Stimulated activated CD8-positive, alpha-beta memory T cell treated with anti-CD3 and anti-CD28 coated beads, Interleukin-4, amount 100 ng/mL, for 4 hours (primary cell): ENCODE data around the gene AFTPH.
"Not testable (repeated sequence)": the region's sequence is repeated elsewhere in the genome, so short reads cannot be mapped to it uniquely, and the experiment has no call there.

Source experiments
- DNase-seq, 2 donors: peaks; one replicate each; pipeline ENCODE4 v3.0.0-alpha.2; 2020; ENCODE audit warnings: low read depth in 2 of 2, low spot score in 1 of 2

AFTPH gene

DNA sequence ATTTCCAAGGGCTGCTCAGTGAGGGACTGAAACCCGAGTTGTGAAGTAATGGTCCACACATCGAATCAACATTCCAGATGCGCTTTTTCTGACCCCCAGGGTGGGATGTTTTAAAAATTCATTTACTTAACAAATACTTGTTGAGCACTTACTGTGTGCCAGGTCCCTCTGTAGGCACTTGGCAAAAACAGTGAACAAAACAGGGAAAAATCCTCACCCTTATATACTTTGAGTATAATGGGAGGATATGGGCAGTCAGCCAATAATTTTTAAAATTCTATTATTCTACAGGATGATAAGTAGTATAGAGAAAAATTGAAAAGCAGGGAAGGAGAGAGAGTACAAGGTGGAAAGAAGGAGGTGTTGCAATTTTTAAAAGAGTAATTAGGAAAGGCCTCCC lies 31.3 kb upstream of the AFTPH start:
- DNase-seq, result no peak

DNA sequence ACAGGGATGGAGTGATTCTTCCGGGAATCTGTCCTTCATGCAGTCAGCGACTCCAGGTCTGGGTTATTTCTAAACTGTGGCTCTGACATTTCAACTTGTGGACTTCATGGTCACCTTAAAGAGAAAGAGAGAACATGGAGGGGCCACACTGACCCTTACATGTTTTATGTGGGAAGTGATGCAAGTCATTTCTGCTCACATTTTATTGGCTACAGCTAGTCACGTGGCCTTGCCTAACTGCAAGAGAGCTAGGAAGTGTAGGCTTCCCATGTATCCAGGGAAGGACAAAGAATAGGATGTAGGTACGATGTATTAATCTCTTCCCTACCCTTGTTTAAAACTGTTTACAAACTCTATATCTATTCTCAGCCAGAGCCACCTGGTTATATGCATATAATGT lies 30.3 kb upstream of the AFTPH start:
- no peak for DNase-seq

DNA sequence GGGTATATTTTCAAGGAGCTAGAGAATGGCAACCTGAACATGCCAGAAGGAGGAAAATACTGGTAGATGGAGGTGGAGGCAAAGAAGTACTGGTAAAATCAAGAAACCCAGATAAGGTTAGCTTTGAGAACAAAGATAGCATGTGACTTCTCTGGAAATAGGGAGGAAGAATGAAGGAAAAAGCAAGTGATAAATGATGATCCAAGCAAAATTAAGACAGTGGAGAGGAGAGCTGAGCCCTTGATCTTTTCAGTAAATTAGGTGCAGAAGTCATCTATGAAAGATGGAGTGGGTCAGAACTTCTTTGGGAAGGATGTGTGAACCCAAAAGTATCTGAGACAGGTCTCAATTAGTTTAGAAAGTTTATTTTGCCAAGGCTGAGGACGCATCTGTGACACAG lies 25.7 kb upstream of the AFTPH start:
- no peak for DNase-seq

DNA sequence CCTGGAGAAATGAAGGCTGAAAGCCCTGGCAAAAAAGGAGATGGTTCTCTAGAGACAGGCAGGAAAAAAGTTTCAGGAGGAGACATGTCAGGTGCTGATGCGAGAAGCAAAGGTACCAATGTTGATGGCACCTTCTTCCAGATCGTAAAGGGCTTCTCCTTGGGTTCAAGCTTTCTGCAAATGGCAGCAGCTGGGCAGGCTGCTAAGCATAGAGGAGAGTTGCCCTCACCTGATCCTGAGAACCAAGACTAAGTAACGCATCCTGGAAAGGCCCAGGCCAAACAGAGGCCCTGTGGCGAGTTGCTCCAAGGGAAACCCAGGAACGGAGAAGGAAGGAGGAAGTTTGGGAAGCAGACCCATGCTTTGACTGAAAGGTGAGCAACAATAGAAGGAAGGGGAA lies 23.6 kb upstream of the AFTPH start:
- no peak for DNase-seq

DNA sequence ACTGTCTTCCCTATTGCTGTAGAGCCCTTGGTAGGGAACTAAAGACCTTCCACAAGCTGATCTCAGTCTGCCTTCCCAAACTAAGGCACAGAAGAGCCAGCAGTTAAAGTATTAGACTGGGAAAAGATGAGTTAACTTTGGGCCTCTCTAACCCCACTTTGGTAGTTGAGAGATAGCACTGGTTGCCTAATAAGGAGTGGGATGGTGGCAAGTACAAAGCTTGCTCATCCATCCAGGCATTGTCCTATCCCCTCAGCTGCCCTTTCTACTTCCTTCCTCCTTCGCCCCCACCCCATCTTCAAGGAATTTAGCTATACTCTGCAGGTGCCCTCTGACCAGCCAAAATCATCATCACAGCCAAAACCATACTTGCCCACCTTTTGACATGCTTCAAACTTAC lies 22.2 kb upstream of the AFTPH start:
- no peak for DNase-seq

DNA sequence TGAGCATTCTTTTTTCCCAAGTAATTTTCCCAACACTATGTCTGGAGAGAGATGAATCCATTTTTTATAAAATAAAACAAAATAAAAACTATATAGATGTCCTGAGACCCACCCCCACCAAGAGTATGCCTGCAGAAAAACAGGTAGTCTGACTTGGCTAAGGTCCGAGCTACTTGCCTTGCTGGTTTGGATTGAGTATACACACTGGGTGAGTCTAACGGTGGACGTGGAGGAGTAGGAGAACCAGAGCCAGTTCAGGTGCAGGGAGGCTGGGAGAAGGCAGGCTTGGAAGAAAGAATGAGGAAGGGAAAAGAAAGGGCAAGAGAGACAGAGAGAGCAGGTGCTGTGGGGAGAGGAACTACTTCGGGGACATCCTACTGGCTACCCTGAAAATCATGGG lies 21.3 kb upstream of the AFTPH start:
- DNase-seq, result no peak

DNA sequence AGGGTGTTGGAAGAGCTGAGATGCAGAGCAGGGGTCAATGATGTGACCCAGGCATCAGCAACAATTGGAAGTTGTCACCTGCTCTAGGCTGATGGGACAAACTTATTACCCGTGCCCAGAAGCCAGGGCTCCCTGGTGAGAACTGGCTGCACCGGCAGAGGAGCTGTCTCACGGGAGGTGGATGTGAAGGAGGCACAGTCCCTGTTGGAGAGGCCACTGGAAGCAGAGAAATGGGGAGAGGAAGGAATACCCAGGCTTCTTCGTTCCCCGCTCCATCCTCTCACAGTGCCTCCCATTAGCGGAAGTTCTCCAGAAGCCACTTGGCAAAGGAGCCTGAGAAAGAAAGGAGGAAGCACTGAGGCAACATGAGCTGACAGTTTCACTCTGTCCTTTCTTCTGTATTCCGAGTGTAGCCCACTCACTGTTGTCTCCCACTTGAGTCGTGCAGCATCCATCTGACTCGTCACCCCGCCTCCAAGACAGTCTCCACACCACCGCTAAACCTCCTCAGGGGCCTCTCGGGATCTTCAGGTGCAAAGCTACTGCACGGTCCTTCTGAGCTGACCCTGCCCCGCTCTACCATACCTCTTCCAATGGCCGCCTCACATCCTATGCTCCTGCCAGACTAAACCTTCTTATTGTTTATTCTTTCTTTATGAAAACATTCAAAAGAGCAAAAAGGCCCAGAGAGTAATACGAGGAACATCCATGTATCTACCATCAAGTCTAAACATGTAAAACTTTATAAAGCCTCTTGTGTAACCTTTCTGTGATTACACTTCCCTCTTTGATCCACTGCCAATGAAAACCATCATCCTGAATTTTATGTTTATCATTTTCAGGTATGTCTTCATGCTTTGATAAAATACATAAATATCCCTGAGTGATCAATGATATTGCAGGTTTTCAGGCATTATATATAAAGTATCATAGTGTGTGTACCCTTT lies 19.1 kb upstream of the AFTPH start:
- DNase-seq, result no peak

DNA sequence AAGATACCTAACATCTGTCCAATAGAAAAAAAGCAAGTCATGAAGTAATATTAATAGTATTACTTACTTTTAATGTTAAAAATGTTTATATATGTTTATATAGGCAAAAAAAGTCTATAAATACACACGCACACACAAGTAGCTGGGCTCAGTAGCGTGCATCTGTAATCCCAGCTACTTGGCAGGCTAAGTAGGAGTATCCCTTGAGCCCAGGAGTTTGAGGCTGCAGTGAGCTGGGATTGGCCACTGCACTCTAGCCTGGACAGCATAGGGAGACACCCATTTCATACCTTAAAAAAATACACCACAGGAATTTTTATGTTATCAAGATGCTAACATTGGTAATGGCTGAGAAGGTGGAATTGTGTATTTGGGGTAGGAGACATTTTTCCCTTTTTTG lies 17.4 kb upstream of the AFTPH start:
- no peak for DNase-seq

DNA sequence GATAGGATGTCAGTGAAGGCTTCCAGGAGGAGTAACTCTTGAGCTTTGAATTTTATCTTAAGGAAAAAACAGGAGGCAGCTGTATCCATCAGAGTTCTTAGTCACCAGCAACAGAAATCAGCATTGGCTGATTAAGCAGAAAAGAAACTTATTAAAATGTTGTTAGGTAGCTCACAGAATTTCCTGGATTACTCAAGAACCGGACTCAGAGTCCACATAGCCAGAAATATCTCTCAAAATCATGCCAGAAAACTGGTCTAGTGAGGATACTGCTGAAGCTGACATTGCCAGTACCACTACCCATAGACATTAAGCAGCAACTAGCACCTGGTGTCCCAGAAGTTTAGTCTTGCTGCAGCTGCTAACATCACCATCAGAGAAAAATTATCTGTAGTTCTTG lies 10.1 kb upstream of the AFTPH start:
- no peak for DNase-seq

DNA sequence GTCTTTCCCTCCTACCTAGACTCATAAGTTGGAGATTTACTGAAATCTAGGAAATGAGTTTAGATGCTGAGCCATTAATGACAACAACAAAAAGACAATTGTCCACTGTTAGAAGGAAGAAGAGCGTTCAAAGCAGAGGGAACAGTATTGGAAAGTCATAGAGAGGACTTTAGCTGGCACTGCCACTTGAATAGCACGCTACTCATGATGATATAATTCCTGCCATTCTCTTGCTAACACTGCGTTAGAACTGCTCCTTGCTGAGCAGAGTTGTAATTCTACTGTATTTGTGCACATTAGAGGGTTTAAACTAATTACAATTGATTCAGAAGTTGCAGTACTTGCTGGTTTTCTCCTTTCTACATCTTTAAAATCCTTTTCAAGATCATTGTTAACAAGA lies 9.0 kb upstream of the AFTPH start:
- DNase-seq, result no peak

DNA sequence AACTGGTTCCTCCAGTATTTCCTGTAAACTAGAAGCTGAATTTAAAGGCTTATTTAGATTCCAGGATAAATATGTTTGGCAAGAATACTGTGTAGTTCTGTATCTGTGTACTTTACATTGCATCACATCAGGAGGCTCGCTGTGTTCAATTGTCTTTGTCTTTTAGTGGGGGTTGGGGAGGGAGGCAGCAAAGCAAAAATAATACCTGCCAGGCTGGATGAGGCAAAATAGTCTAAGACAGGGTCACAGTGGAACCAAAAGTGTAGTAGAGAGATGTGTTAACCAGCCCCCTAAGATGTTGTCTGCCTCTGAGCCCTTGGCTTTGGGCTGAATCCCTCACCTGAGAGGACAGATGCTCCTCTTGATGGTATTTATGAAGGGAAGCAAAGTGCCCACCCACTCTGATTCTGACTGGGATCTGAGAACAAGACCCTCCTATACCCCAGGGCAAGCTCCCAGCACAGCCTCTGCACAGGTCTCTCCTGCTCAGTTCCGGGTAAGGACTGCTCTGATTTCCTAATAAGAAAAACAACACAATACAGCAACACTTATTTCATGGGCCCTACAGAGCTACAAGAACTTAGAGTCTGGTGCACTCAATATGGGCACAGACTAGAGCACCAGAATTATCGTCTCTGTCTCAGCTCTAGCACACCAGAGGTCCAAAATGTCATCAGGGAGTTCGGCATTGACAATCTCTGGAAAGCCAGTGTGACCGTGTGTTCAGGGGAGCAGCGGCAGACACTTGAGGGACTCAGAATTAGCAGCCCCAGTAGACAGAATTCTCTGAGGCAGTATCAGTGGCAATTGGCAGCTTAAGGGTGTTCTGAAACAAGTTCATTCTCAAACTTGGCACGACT lies 7.2 kb upstream of the AFTPH start:
- no peak for DNase-seq

DNA sequence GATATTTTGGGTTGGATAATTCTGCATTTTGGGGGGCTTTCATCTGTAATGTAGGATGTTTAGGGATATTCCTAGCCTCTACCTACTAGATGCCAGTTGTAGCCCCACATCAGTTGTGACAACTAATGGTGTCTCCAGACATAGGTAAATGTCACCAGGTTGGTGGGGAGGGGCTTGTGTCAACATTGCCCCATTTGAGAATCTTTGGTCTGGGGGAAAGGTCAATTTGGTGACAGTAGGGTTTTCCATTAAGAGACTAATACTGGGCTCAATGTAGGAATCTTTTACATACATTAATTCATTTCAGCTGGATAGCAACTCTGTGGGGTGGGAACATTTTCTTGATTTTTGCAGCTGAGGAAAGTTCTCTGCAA lies 6.6 kb upstream of the AFTPH start:
- DNase-seq, result no peak

DNA sequence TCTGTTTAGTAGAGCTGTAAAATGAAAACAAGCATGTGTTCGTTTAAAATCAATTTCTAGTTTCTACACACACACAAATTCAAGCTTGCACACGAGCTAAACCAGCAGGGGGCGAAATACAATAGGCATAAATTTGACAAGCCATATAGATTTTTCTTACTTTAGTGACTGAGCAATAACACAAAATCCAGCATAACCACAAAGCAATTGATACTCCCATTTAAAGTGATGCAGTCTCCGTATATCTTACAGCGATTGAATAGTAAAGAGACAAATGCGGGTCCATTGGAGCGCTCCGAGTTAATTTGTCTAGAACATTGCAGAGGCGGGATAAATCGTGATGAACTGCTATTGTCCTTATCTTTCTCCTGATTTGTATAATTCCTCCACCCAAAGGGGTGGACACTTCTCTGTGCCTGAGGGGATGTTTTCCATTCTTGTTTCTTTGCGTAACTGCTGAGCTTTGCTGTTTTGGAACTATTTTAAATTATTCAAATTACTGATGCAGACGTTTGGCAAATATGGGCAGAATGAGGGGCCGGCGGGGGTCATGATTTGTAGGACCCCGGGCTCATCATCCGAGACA lies 1.2 kb upstream of the AFTPH start:
- DNase-seq, result peak; percentile 26 to 54

DNA sequence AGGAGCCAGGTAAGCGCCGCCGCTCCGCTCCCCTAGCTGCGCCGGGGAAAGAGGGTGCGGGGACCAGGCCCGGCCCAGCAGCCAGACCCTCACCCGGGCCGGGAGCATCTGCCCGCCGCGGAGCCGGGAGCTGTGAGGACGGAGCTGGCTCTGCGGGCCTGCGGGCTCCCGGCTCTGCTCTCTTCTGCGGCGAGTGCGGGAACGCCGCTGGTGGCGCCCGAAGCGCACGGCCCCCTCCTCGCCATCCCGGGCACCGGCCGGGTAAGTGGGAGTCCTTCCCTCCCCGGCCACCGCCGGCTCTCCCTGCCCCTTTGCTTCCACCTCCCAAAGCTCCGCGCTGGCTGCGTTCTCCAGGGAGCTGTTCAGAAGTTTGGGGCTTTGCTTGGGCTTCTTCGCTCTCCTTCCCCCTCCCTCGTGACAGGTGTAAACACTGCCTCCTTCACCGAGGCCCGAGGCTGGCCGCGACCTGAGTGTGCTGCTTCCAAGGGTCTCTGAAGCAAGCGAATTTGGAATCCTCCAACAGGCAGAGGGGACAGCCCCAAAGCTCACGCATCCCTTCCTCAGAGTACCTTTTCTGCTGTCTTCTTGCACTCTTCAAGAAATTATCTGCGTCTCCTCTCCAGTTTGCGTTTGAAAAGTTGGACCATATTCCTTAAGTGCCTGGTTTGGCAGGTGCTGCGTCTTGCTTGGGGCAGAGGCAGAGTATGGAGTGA lies 632 bp downstream of the AFTPH start:
- peak; percentile 4 to 14 for DNase-seq

DNA sequence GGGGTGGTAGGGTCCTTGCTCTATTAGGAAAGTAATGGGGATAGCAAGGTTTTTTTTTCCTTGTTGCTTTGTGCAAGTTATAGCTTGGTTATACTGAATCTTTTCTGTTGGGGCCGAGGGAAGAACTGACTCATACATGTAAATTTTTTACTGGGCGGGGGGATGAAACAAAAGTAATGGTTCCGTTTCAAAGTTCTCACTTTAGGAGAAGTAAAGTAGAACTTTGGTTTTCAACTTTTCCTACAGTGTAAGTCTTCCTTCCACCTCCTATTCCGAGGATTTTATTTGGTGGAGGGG lies 1.1 kb downstream of the AFTPH start:
- peak in 1 of 2 donors; percentile 12 for DNase-seq

DNA sequence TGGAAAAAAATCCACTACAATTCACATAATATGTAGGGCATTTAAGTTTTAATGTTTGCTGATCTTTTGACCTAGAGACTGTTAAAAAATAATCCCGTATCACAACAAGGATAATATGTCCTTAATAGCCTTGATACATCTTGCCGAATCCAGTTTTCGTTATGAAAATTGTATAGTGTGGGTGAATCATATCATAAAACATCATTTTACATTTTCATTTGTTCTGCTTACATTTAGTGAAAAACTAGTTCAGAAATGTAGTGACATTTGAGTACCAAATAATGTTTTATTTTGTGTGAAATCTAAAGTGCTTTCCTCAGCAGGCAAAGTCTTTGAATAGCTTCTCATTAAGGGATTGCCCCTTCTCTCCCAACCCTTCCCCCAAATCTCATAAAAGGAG lies 1.9 kb downstream of the AFTPH start:
- no peak for DNase-seq

DNA sequence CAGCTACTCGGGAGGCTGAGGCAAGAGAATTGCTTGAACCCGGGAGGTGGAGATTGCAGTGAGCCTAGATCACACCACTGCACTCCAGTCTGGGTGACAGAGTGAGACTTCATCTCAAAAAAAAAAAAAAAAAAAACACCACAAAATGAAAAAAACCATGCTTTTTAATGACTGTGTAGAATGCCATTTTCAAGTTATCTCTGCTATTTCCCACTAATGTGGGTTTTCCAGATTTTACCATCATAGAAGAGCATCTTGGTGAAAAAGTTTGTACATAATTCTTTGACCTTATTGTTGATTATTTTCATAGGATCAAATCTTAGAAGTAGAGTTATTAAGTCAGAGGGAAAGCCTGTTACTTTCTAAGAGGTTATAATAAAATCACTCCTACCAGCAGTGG lies 6.8 kb downstream of the AFTPH start:
- DNase-seq, result not testable (repeated sequence)

DNA sequence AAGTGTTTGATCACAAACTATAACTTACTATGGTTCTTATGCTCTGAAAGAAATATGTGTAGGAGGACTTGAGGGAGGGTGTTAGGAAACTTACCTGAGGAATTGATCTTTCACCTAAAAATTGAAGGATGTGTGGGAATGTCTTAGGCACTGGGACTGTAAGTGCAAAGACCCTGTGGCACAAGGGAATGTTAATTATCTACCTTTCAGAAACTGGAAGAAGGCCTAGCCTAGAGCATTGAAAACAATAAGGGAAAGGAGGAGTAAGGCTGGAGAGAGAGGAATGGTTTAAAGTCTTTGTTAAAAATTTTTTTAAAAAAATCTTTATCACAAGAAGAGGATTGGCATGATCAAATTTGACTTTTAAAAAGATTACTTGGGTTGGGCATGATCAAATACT lies 7.9 kb downstream of the AFTPH start:
- no peak for DNase-seq

DNA sequence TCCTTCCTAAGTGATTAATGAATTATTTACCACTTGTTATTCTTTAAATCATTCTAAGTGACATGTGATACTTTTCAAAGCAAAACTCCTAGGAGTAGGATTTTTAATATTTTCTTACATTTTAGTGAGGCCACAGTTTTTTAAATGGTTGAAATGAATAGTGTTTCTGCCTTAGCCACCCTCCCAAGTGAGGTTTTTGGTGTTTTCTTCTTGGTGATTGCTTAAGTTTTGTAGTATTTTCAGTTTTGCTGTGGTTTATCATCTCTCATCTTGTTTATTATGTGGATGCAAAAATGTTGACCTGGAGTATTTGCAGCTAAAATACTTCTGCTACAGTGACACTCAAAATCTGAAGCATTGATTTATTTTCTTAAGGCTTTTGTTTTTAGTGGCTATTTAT lies 9.8 kb downstream of the AFTPH start:
- no peak for DNase-seq

DNA sequence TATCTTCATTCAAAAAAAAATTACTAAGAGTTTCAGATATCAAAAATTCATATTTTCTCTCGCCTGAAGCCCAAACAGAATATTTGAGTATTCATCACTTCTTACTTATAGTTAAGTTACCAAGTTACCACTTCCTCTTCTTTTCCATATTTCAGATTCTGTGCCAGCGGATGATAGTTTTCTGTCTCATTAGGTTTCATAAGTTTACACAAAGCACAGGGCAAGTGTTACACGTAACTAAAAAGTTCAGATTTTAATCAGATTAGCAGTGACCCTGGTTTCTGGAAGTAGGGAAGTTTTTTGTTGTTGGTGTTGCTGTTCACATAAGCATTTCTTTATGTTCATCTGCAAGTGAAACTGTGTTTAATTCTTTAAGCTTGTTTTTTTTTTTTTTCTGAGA lies 10.2 kb downstream of the AFTPH start:
- DNase-seq, result no peak

DNA sequence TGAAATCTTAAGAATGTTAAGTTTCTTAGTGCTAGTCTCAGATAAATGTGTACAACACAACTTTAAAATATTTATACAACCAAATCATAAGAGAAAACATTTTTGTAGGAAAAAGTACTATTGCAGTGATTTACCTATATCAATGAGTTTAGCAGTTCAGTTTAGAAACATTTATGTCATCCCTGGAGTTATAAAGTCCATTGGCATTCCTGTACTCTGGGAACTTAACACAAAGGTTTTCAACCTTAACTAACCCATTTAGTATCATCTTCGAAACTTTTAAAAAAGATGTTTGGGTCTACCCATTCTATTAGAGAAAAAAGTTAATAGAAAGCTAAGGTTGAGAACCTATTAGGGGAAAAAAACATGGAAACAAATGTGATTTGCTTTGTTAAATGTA lies 10.9 kb downstream of the AFTPH start:
- DNase-seq, result no peak

DNA sequence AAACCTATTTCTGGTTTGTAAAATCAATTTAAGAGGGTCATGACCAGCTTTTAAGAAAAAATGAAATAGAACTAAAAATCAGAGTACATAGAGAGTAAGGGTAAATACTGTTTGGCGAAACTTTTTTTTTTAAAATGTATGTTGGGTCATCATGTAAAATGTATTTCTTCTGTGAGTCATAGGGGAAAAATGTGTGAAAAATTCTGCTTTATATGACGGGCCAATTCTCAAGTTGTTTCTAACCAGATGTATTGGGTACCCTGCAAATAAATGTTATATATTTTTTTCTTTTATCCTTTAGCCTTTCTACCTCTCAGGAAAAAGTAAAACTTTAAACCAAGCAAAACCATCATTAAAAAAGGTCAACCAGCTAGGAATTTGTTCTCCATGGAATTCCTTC lies 13.9 kb downstream of the AFTPH start:
- DNase-seq, result no peak
